NOMO-1 (cell line): ENCODE results near the gene TMEM185B.
"Not testable (repeated sequence)": the region's sequence is repeated elsewhere in the genome, so short reads cannot be mapped to it uniquely, and the experiment has no call there.

Experiments
- DNase-seq, 2 experiments: peaks; one replicate each; lab custom pipeline; 2025; ENCODE audit not compliant: unreplicated experiment in 2 of 2; lab: John Stamatoyannopoulos, UW

TMEM185B gene

DNA sequence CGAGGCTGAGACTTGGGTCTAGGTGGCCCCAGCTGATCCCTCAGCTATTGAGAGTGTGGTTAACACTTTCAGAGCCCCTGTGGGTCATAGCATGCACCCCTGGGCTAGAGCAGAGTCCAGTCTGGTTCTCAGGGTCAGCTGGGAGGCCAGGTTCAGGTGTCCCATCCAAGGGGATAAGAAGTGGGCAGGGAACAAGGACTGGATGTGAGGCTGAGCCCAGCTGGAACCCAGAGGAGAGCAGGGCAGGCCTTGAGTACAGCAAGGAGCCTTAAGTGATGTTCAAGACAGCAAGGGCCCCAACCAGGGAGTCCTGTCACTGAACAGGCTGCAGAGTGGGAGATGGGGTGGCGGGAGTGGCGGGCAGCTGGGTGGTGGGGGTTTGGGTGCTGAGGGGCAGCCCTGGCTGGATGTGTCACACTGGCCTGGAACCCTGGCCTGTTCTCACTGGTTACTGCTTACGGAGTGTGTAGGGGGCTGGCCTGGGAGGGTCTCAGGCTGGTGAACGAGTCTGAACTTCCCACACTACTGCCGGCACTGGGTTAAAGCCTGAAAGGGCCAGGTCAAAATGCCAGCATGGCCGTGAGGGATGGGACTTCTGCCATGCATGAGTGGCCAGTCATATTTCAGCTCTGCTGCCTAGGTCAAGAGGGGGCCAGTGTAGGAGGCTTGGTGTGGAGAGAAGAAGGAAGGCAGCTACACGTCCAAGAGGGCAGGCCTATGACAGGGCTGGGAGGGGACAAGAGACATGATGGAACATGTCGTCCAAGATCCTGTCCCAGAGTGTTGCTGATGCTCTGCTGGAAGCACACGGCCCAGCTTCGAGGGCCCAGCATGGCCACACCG lies 13.6 kb downstream of the TMEM185B start:
- no peak for DNase-seq

DNA sequence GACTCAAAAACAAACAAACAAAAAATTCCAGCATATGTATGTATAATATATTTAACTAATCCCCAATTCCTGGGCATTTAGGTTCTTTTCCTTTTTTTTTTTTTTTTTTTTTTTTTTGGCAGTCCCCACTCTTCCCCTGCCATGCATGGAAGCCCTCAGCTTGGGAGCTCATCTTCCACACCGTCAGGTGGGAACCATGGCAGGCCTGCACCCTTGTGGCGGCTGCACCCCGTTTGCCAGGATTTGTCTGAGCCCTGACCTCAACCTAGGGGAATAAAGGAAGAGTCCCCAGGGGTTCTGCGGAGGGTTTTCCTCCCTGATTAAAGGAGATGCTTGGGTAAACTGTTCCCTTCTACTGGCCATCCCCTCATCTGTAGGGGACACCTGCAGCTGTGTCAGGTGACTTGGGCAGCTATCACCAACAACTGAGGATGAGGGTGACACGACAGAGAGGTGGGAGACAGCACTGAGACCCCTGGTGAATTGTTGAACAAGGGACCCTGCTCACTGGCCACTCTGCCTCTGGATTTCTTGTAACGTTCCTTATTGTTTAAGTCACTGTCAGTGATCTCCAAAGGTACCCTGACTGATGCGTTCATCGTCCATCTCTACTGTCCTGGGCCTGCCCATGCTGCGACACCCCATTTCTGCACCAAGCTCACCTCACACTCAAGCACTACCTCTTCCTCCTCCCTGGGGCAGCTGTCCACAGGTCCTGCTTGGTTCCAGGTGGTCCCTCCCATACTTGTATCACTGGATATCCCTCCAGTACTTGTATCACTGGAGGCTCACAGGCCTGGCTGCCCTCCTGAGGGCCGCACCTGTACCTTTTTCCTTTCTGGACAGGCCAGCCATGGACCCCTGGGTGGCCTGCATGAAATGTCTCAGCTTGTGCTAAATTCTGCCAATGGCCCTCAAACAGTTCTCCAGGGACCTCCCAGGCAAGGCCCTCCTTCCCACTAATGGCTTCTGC lies 14.5 kb downstream of the TMEM185B start:
- DNase-seq = no peak

DNA sequence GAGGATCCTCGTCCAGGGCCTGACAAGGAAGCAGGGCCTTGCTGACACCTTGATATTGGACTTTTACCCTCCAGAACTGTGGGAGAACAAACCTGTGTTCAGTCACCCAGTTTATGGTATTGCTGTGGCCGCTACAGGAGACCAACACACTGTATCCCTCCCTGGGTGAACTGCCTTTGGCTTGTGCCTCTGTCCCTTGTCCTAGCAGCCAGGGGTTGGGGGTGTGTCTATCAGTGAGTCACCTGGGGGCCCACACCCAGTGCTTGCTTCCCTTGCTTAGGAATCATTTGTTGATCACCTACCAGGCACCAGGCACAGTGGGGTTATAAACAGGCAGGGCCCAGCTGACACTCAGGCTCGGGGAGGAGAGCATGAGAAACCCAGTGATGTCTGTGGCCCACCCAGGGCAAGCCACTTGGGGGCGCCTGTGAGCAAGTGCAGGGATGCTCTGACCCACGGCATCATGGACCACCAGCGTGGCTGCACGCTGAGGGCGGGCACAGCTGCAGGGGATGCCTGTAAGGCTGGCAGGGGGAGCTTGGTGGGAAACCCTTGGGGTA lies 17.1 kb downstream of the TMEM185B start:
- DNase-seq = no peak

DNA sequence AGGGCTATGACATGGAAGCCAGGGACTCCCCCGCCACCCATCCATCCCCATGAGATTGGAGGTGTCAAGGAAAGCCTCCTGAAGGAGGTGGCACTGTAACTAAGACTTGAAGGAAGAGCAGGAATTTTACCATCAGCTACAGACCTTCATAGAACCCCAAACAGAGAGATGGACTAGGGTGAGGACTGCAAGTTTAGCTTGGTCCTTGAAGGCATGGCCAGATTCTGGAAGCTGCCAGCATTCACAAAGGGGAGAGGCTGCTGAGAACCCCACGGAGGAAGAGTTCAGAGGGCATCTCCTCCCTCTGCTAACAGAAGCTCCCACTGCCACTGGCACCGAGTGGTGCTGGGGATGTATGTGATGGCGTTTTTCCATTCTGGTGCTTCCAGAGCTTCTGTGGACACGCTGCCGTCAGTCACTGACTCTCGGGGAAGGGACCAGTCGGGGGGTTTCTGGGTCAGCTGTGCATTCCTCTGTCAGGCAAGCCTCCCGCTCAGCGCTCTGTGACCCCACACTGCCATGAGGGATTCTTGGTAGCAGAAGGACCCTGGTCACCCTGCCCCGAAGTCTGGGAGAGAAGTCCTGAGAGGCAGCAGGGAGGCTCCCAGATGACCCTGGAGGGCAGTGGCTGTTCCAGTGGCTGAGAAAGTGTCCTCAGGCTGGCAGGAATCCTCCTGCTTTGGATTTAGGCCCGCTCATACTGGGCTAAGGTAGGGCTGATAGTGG lies 18.1 kb downstream of the TMEM185B start:
- no peak for DNase-seq

DNA sequence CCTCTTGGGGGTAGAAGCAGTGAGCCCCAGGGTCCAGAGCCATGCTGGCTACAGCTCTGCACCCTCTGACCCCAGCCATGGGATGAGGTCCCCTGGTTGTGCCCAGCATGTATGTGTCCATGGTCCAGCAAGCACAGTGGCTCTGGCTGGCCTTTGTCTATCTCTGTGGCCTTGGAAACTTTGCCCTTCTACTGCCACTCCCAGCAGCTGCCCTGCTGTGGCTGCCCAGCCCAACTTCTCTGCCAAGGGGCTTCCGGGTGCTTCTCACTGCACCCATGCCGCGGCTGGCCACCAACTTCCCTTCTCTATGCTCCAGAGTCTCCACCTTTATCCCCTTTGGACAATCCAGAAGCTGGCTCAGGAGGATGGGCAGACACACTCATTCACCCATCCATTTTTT lies 18.8 kb downstream of the TMEM185B start:
- DNase-seq = no peak

DNA sequence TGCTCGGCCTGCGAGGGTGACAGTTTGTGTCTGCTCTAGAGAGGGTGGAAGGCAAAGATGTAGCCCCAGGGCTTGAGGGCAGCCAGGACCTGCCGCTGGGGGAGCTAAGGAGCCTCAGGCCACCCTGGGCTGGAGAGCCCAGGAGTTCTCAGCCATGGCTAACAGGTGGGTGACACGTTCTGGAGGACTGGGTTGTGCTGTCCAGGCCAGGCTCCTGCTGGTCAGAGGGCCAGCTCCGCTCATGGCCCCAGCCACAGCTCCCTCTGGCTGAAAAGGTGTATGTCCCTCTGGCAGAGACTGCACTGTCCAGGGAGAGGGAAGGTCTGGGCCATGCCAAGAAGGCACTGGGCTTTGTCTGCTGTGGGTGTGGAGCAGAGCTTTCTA lies 19.2 kb downstream of the TMEM185B start:
- no peak for DNase-seq

DNA sequence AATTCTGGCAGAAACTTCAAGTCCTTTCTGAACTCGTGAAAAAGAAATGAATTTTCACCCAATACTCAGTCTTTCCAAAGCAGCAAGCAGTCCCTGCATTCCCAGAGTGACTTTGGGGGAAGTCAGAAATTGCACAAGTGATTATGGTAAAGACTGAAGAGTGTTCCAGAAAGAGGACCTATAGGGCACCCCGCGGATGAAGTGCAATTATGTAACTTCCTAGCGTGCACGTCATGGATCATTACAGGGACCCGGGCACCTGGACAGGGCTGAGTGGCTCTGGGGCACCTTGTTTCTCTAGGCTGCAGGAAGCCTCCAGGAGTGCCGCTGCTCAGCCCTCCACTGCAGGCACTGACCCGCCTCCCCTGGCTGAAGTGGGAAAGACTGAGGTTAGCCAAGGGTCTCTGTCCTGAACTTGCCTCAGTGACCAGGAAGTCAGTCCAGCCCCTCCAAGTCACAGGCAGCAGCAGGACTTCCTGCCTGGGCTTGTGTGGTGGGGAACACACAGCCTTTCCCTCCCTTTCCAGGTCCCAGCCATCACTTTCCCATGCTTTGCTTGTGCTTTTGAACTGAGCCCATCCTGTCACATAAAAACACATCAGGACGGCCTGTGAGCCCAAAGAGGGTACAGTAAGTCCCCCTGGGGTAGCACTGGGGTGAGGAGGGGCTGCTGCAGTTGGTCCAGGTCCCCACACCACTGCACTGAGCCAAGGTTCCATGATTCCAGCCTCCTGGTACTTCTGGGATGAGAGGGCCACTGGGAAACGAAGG lies 19.8 kb downstream of the TMEM185B start:
- DNase-seq = peak in 1 of 2 experiments; percentile 19

DNA sequence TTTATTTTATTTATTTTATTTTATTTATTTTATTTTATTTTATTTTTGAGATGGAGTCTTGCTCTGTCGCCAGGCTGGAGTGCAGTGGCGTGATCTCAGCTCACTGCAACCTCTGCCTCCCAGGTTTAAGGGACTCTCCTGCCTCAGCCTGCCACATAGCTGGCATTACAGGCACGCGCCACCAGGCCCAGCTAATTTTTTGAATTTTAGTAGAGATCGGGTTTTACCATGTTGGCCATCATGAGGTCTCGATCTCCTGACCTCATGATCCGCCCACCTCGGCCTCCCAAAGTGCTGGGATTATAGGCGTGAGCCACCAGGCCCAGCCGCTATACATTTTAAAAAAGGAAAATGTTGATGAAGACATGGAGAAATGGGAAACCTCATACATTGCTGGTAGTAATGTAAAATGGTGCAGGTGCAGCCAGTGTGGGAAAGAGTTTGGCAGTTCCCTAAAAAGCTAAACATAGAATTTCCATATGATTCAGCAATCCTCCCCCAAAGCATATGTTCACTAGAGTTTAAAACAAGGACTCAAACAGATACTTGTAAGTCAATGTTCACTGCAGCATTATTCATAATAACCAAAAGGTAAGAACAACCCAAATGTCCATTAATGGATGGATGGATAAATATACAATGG lies 23.3 kb downstream of the TMEM185B start:
- DNase-seq = not testable (repeated sequence)

DNA sequence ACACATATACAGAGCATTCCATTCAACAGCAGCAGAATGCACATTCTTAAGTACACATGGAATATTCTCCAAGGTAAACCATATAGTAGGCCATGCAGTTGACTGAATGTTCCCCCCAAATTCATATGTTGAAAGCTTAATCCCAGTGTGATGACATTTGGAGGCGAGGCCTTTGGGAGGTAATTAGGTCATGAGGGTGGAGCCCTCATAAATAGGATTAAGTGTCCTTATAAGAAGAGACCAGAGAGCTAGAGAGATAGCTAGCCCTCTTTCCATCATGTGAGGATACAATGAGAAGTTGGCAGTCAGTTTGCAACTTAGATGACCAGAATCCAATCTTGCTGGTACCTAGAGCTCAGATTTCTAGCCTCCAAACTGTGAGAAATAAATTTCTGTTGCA lies 27.6 kb downstream of the TMEM185B start:
- no peak for DNase-seq

DNA sequence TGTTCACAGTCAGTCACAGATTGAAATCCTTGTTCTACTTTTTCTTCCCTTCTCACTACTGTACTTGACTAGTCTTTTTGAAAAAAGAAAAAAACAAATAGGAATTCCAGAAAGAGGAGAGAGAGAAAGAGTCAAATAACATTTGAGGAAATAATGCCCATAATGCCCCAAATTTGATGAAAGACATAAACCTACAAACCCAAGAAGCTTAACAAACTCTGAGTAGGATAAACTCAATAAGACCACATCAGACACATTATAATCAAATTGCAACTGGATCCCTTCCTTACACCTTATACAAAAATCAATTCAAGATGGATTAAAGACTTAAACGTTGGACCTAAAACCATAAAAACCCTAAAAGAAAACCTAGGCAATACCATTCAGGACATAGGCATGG lies 30.9 kb downstream of the TMEM185B start:
- DNase-seq = no peak

DNA sequence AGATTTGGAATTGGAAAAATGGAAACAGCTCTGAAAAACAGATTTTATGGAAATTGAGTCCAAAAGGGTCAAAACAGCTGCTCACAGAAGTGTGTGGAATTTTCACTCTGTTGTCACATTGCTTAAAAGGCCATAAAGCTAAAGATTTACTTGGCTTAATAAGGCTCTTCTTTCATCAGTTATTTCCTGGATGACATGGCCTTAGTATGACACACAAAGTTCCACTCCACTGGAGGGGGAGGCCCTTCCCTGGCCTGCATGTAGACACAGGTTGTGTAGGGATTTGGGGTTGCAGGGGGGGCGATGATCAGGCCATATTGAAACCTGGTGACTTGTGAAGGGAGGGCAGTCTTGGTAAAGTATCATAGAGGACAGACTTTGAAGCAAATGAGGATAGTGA lies 34.0 kb downstream of the TMEM185B start:
- DNase-seq = no peak

DNA sequence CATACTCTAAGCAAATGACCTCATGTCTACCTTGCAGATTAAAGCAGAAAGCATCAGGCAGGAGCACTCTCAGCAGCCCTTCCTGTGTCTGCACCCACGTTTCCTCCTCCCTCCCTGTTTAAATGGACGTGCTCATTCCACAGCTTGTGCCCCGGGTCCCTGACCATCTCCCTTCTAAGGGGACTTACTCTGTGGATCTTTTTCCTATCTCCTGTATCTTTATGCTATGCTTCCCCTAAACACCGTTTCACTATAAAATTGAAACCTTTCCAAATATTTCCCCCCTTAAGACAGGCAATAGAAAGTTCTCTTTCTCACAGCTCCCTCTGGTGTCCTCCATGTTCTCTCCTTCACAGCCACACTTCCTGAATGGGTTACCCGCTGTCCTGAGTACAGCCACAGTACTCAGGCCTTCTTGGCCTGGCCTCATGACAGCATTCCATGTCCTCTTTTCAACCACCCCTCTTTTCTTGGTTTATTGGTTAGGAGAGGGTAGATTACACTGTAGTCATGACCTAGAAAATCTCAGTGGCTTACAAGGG lies 41.1 kb downstream of the TMEM185B start:
- DNase-seq = no peak

DNA sequence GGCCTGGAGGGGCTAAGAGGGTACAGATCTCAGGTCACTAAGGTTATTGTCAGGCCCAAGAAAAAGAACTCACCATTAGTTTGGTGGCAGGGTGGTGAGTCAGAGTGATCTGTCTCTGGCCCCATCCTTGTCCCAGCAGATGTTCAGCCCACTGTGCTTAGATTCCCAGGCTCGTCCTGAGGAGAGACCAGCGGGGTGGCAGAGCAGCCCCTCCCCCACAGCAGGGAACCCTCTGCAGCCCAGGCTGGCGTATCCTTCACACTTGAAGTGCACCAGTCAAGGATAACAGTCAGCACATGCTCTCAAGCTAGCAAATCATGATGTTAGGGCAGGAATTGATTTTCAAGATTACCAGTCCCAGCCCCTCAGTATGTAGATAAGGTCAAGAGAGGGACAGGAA lies 43.1 kb downstream of the TMEM185B start:
- no peak for DNase-seq

DNA sequence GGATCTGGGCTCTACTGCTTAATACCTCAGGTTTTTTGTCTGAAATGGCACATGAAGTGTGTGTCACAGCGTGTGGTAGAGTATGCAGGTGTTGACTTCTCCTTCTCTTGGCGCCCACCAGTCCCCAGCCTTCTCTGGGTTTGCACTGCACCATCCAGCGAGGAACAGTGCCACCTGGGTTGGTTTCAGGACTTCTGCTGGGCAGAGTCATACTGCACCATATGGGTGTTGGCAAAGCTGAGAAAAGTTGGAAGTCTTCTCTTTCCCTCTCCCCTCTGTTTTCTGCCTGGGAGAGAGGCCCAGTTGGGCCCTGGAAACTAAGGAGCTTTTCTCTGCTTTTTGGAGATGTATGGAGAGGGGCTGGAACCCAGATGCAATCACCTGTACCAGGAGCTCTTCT lies 43.8 kb downstream of the TMEM185B start:
- no peak for DNase-seq

DNA sequence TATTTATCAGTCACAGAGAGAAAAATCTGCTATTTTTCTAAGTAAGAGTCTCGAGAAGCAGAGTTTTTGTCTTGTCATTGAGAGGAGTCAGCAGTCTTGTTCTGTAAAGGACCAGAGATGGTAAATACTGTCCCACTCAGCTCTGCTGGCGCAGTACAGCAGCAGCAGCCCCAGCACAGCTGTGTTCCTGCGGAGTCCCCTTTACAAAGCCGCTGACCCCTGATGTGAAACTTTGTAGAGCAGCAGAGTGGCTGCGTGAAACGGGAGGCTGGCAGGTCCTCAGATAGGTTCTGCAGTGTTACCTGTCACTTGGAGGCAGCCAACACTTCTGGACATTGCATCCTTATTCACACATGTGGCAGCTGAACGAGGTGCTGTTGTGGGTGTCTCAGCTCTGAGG lies 45.2 kb downstream of the TMEM185B start:
- no peak for DNase-seq

DNA sequence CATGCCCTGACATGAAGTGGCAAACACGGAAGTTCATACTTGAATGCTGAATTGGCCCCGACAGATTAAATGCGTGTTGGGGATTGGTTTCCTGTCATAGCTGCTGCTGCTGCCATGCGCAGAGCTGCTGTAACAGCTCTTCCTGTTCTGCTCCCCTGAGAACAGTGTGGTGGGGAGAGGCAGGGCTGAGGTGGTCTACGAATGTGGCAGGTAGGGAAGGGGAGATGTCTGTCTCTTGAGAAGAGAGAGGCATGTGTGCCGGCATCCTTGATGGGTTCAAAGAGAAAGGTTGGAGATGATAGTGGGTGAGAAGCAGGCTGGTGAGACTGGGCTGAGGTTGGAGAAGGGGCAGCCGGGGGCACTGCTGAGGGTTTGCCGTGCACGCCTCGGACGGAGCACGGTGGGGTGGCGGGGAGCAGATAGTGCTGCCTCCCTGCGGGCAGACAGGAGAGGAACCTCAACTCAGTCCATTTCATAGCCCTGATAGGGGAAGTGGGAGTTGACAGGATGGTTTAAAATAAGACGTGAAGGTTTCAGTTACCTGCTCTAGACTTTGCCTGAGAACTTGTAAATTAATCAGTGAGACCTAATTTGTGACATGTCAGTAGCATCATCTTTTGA lies 46.1 kb downstream of the TMEM185B start:
- peak; percentile 84 to 87 for DNase-seq

DNA sequence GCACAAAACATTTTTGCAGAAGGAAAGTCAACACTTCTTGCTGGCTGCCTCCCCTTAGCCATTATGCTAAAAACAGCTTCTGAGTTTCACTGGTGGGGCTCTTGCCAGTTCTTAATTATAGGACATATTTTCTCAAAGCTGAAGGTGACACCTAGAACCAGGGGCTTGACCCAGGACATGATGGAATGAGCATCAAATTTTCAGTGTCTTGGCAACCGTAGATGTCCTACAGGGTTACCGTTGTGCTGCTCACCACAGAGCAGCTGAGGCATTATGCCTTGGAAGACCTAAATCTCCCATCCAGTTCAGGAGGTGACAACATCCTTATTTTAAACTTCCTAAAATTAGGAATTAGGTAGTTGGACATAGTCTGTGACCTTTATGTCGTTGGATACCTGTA lies 46.7 kb downstream of the TMEM185B start:
- no peak for DNase-seq

DNA sequence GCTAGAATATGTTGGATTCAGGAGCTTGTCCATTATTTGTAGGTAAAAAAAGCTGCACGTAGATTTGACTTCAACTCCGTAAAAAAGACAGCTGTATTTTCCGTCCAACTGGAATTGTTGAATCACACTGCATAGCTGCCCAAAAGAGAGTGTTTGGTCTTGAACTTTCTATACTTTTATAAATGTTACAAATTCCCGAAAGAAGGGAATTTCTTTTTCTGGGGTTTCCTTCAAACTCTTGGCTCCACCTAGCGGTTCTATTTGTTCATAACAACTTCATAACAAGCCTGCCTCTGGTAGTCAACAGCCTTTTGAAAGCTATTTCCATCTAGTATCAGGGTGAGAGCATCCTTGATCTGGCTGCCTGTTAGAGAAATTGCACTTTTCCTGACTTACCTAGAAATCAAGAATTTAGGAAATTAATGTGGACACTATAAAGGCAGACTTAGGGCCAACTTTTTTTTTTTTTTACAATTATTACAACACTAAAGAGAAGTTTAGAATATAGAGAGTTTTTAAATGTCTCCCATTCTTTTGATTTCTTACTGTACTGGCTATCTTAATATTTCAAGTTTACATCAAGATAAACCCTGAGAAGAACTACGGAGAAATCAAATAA lies 48.1 kb downstream of the TMEM185B start:
- peak in 1 of 2 experiments; percentile 54 for DNase-seq
